Trophoblast cell (in vitro differentiated cells and primary cell): Measurements from ENCODE around the gene PLBD2.

Experiments
- DNase-seq, 2 donors: peaks; one replicate each; pipeline ENCODE4 v3.0.0-alpha.2; 2016
- H2AFZ ChIP-seq: 2 replicates; pipeline ENCODE4 v1.6.1; 2013; ENCODE audit warnings: low read length, moderate library complexity, mild to moderate bottlenecking; ENCODE audit not compliant: insufficient read depth, poor library complexity
- H2AK5ac ChIP-seq: 2 replicates; pipeline ENCODE4 v1.6.1; 2013; ENCODE audit warnings: mild to moderate bottlenecking, low read length
- H2BK120ac ChIP-seq: 2 replicates; pipeline ENCODE4 v1.6.1; 2013; ENCODE audit warnings: low read length, mild to moderate bottlenecking, moderate library complexity; ENCODE audit not compliant: insufficient read depth, poor library complexity
- H2BK12ac ChIP-seq: 2 replicates; pipeline ENCODE4 v1.6.1; 2013; ENCODE audit warnings: mild to moderate bottlenecking, low read length, moderate library complexity
- H2BK5ac ChIP-seq: 2 replicates; pipeline ENCODE4 v1.6.1; 2013; ENCODE audit warnings: low read length, low read depth, moderate library complexity, mild to moderate bottlenecking; ENCODE audit not compliant: poor library complexity
- H3K14ac ChIP-seq: 2 replicates; pipeline ENCODE4 v1.6.1; 2013; ENCODE audit warnings: mild to moderate bottlenecking, low read length
- H3K18ac ChIP-seq: 2 replicates; pipeline ENCODE4 v1.6.1; 2013; ENCODE audit warnings: mild to moderate bottlenecking, low read length
- H3K23ac ChIP-seq: 2 replicates; pipeline ENCODE4 v1.6.1; 2013; ENCODE audit warnings: low read length
- H3K27ac ChIP-seq: 2 replicates; pipeline ENCODE4 v1.5.1; 2013; ENCODE audit warnings: low read depth, mild to moderate bottlenecking, inconsistent platforms, low read length, moderate library complexity
- H3K27me3 ChIP-seq: 2 replicates; pipeline ENCODE4 v1.6.1; 2013; ENCODE audit warnings: inconsistent platforms, mild to moderate bottlenecking, low read length, moderate library complexity; ENCODE audit not compliant: insufficient read depth
- H3K36me3 ChIP-seq, 2 experiments: 1 replicate in 1 of 2; 2 replicates in 1 of 2; pipeline ENCODE4 v1.6.1; 2013; ENCODE audit warnings: low read length in 2 of 2, mild to moderate bottlenecking in 2 of 2, moderate library complexity in 1 of 2; ENCODE audit not compliant: insufficient read depth in 2 of 2, control insufficient read depth in 1 of 2
- H3K4ac ChIP-seq: 2 replicates; pipeline ENCODE4 v1.6.1; 2013; ENCODE audit warnings: low read depth, mild to moderate bottlenecking, low read length, moderate library complexity
- H3K4me1 ChIP-seq, 2 experiments: 1 replicate in 1 of 2; 2 replicates in 1 of 2; pipeline ENCODE4 v1.6.1; 2013; ENCODE audit warnings: low read length in 2 of 2, mild to moderate bottlenecking in 2 of 2, moderate library complexity in 1 of 2; ENCODE audit not compliant: insufficient read depth in 2 of 2, control insufficient read depth in 1 of 2
- H3K4me2 ChIP-seq: 2 replicates; pipeline ENCODE4 v1.6.1; 2013; ENCODE audit warnings: inconsistent platforms, mild to moderate bottlenecking, low read length, moderate library complexity
- H3K4me3 ChIP-seq: 2 replicates; pipeline ENCODE4 v1.5.1; 2013; ENCODE audit warnings: mild to moderate bottlenecking, low read depth, low read length, inconsistent platforms
- H3K79me1 ChIP-seq: one replicate; pipeline ENCODE4 v1.6.1; 2013; ENCODE audit warnings: low read length
- H3K79me2 ChIP-seq: 2 replicates; pipeline ENCODE4 v1.6.1; 2013; ENCODE audit warnings: low read length, mild to moderate bottlenecking; ENCODE audit not compliant: control insufficient read depth, insufficient read depth, poor library complexity
- H3K9ac ChIP-seq: 2 replicates; pipeline ENCODE4 v1.6.1; 2013; ENCODE audit warnings: mild to moderate bottlenecking, low read length
- H3K9me3 ChIP-seq: 2 replicates; pipeline ENCODE4 v1.6.1; 2013; ENCODE audit warnings: low read depth, mild to moderate bottlenecking, control low read depth, inconsistent platforms, low read length; ENCODE audit not compliant: insufficient read depth
- H4K12ac ChIP-seq: 2 replicates; pipeline ENCODE4 v1.6.1; 2013; ENCODE audit warnings: low read depth, mild to moderate bottlenecking, low read length, moderate library complexity
- H4K8ac ChIP-seq: 2 replicates; pipeline ENCODE4 v1.6.1; 2013; ENCODE audit warnings: low read depth, mild to moderate bottlenecking, low read length, moderate library complexity
- H4K91ac ChIP-seq: one replicate; pipeline ENCODE4 v1.6.1; 2013; ENCODE audit warnings: low read depth, mild to moderate bottlenecking, low read length, moderate library complexity
- WGBS: extraction: QIAGEN DNeasy Blood & Tissue Kit; methylation state at CpG from one replicate; pipeline ENCODE4 v1.1.7; 2013; ENCODE audit warnings: missing lambda C conversion rate; ENCODE audit not compliant: insufficient read length, insufficient coverage; ENCODE audit errors: extremely low coverage; 5-methylcytosine and 5-hydroxymethylcytosine counted together

The PLBD2 gene

DNA sequence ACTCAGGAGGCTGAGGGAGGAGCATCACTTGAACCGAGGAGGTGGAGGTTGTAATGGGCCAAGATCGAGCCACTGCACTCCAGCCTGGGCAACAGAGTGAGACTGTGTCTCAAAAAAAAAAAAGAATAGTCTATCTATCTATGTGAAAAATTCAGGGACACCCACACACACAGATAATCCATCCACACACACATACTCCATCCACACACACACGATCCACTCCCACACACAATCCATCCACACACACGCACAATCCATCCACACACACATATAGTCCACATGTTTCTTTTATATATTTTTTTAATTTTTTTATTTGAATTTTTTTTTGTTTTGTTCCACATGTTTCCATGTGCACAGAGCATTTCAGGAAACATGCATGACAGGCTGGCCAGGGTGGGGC is 42.0 kb downstream of the PLBD2 start:
- no peak overlapping the region for H2AFZ ChIP-seq
- no peak overlapping the region for H2BK120ac ChIP-seq
- no peak for DNase-seq
- WGBS: 100% methylated on average over 2 of the region's 4 CpGs
- no peaks in the 10 kb centered on the region for H3K36me3 ChIP-seq
- H2BK5ac ChIP-seq: no peak overlapping the region
- H2BK12ac ChIP-seq: no peak overlapping the region
- no peaks in the 10 kb centered on the region for H3K79me1 ChIP-seq
- no peak overlapping the region for H2AK5ac ChIP-seq
- no peaks in the 10 kb centered on the region for H3K4me1 ChIP-seq
- no peaks in the 10 kb centered on the region for H3K79me2 ChIP-seq
- no peak overlapping the region for H3K4me2 ChIP-seq
- H3K23ac ChIP-seq: no peak overlapping the region
- H4K8ac ChIP-seq: no peak overlapping the region
- H3K14ac ChIP-seq: no peak overlapping the region
- no peak overlapping the region for H3K27ac ChIP-seq
- H3K4ac ChIP-seq: no peak overlapping the region
- H3K9ac ChIP-seq: no peak overlapping the region
- no peak overlapping the region for H4K12ac ChIP-seq
- H3K27me3 ChIP-seq: no peaks in the 10 kb centered on the region
- peaks cover 1% of the 10 kb centered on the region for H3K9me3 ChIP-seq
- H4K91ac ChIP-seq: no peak overlapping the region
- H3K4me3 ChIP-seq: no peak overlapping the region
- H3K18ac ChIP-seq: no peak overlapping the region

- no peak overlapping the region for H2AFZ ChIP-seq
- WGBS: no CpG with 5 or more reads among the region's 13 CpGs
- no peak overlapping the region for H3K4ac ChIP-seq
- H2AK5ac ChIP-seq: no peak overlapping the region
- H3K36me3 ChIP-seq: no peaks in the 10 kb centered on the region
- H4K91ac ChIP-seq: no peak overlapping the region
- no peak overlapping the region for H2BK12ac ChIP-seq
- H3K27ac ChIP-seq: no peak overlapping the region
- H2BK120ac ChIP-seq: no peak overlapping the region
- H3K23ac ChIP-seq: no peak overlapping the region
- no peak overlapping the region for H3K4me3 ChIP-seq
- DNase-seq: no peak
- H3K79me2 ChIP-seq: no peaks in the 10 kb centered on the region
- H3K14ac ChIP-seq: no peak overlapping the region
- H3K9ac ChIP-seq: no peak overlapping the region
- H3K9me3 ChIP-seq: no peaks in the 10 kb centered on the region
- no peak overlapping the region for H4K8ac ChIP-seq
- H4K12ac ChIP-seq: no peak overlapping the region
- H2BK5ac ChIP-seq: no peak overlapping the region
- H3K4me1 ChIP-seq: no peaks in the 10 kb centered on the region
- no peak overlapping the region for H3K4me2 ChIP-seq
- H3K18ac ChIP-seq: no peak overlapping the region
- H3K79me1 ChIP-seq: no peaks in the 10 kb centered on the region
- no peaks in the 10 kb centered on the region for H3K27me3 ChIP-seq
These were observed 42.9 kb downstream of the PLBD2 start for GRCh38 chr12:113401066-113402000.

- Histone ChIP-seq H2AK5ac (no peak overlapping the region), H3K79me1 (no peaks in the 10 kb centered on the region), H4K91ac (no peak overlapping the region), H2BK12ac (no peak overlapping the region), H3K9ac (no peak overlapping the region), H3K23ac (no peak overlapping the region), H2BK5ac (no peak overlapping the region), H3K4ac (no peak overlapping the region), H3K4me3 (no peak overlapping the region), H3K4me2 (no peak overlapping the region), H3K27ac (no peak overlapping the region), H3K9me3 (no peaks in the 10 kb centered on the region), H3K14ac (no peak overlapping the region), H3K27me3 (no peaks in the 10 kb centered on the region), H3K18ac (no peak overlapping the region), H2BK120ac (no peak overlapping the region), H4K8ac (no peak overlapping the region), H3K36me3 (no peaks in the 10 kb centered on the region), H3K79me2 (no peaks in the 10 kb centered on the region), H3K4me1 (no peaks in the 10 kb centered on the region), H2AFZ (no peak overlapping the region), H4K12ac (no peak overlapping the region)
- DNase-seq: no peak
- no CpG with 5 or more reads among the region's 23 CpGs for WGBS
These were observed 44.3 kb downstream of the PLBD2 start for GRCh38 chr12:113402586-113403260.

DNA sequence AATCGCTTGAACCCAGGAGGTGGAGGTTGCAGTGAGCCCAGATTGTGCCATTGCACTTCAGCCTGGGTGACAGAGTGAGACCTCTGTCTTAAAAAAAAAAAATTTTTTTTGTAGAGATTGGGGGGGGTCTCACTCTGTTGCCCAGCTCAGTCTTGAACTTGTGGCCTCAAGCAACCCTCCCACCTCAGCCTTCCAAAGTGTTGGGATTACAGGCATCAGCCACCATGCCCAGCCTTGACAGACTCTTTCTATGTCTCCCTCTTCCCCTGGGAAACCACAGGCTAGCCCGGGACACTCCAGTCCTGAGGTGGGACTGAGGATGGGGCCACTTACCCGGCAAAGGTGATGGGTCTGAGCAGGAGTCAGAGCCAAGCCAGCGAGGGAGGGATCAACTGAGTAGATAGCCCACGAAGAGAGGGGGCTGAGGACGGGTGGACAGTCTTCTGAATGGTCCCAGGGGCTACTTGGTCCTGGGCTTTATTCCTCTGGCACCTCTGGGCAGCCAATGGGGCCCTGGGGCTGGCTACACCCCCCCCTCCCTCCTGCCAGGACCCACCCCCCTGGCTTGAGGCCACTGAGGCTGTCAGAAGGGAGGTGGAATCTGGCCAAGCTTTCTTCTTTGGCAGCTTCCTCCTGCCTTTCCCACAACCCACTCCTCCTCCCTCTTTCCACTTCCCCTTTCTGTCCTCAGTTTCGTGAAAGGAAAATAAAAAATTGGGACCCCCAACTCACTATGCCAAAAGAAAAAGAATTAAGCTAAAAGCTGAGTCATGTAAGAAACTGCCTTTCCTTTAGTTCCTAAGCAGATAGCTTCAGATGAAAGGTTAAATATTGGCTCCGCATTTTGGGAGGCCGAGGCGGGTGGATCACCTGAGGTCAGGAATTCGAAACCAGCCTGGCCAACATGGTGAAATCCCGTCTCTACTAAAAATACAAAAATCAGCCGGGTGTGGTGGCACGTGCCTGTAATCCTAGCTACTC is 45.3 kb downstream of the PLBD2 start, which contains the start of gene SDS:
TSS of gene SDS (minus strand) at position 453 of the 981 bp plus-strand sequence. CDS start 4,179 bp downstream, outside the sequence.
- H3K4me1 ChIP-seq: no peaks in the 10 kb centered on the region
- H4K8ac ChIP-seq: no peak within 1 kb of the TSS
- H2AFZ ChIP-seq: no peak within 1 kb of the TSS
- H3K9me3 ChIP-seq: no peaks in the 10 kb centered on the region
- H3K4me3 ChIP-seq: no peak within 1 kb of the TSS
- H3K79me1 ChIP-seq: no peaks in the 10 kb centered on the region
- no peak within 1 kb of the TSS for H4K91ac ChIP-seq
- no peak within 1 kb of the TSS for H2BK120ac ChIP-seq
- H3K79me2 ChIP-seq: no peaks in the 10 kb centered on the region
- H3K23ac ChIP-seq: no peak within 1 kb of the TSS
- no peak within 1 kb of the TSS for H3K4ac ChIP-seq
- WGBS: no CpG with 5 or more reads among the region's 14 CpGs
- no peak within 1 kb of the TSS for H3K18ac ChIP-seq
- no peak within 1 kb of the TSS for H2AK5ac ChIP-seq
- H3K4me2 ChIP-seq: no peak within 1 kb of the TSS
- no peak within 1 kb of the TSS for H2BK12ac ChIP-seq
- no peak within 1 kb of the TSS for H3K27ac ChIP-seq
- no peak within 1 kb of the TSS for H4K12ac ChIP-seq
- no peak within 1 kb of the TSS for H2BK5ac ChIP-seq
- no peak within 1 kb of the TSS for H3K14ac ChIP-seq
- no peaks in the 10 kb centered on the region for H3K27me3 ChIP-seq
- no peak within 1 kb of the TSS for H3K9ac ChIP-seq
- H3K36me3 ChIP-seq: no peaks in the 10 kb centered on the region
- DNase-seq: no peak
